ENCODE data around the gene TSPAN3.

Gene TSPAN3

DNA sequence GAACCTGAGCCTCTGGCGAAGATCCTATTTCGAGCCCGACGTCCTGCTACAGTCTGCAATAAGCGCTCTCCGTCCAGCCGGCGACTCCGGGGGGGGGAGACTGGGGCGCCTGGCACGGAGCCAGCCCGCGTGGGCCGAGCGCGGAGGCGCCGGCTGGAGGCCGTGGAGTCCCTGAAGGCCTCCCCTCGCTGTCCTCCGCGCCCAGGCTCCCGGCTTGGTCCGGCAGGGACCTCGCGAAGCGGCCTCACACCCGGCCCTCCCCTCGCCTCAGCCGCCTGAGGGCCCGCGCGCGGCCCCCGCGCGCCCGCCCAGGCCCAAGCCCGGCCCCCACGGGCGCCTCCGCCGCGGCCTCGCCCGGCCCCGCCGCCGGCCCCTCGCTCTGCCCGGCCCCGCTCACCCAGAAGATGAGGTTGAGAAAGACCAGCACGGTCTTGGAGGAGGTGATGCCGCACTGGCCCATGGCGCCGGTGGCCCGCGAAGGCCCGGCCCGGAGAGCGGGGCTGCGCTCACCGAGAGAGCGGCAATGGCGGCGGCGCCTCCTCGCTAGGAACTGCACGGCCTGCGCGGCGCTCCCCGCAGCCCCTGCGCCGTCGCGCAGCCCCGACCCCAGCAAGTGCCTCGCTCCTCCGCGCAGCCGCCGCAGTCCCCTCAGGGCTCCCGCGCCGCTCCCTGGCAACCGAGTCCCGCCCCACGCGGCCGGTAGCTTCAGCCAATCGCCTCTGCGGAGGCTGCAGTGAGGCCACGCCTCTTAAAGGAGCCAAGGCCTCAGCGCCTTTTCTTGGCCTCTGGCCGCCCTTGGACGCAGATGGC, at the start of gene TSPAN3:
Gene TSPAN3, minus strand, starts transcription at position 615 of the 810 bp plus-strand sequence. Its CDS starts 155 bp downstream, at position 460.
- peak; percentile 29 to 91 (median 84) for DNase-seq

GRCh38 chr15:77120576-77120975, 49.7 kb upstream of the TSPAN3 start:
- no peak for DNase-seq

GRCh38 chr15:77119446-77119845, 48.5 kb upstream of the TSPAN3 start:
- DNase-seq: no peak

GRCh38 chr15:77118882-77119321, 48.0 kb upstream of the TSPAN3 start:
- peak in 5 of 14 donors; percentile 9 to 55 (median 23) for DNase-seq

GRCh38 chr15:77115179-77115578, 44.3 kb upstream of the TSPAN3 start:
- DNase-seq: no peak

DNA sequence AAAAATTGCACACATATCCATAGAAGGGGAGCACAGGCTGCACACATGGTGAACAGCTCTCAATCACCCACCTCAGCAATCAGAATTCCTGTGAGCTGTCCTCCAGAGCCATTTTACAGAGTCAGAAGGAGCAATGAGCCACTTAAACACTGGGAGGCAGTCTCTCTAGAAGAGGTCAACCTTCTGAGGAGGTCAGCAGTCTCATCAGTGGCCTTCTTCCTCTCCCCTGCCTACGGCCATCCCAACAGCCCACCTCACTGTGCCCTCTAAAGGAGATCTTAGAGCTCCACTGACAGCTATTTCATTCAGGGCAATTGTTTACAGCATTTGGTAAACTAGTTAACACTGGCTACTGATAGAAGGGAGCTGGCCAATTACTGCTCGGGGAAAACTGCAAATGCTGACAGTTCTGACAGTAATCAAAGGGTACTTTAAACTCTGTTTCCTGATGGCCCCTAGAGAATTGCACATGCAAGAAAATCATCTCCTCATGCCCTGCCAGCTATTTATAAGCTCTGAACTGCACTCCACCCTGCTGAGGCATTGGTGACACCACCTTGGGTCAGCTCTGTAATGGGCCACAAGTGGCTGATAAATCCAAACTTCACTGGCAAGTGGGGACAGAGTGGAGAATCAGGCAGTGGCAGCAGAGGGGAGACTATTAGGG, 42.1 kb upstream of the TSPAN3 start:
- no peak for DNase-seq

DNA sequence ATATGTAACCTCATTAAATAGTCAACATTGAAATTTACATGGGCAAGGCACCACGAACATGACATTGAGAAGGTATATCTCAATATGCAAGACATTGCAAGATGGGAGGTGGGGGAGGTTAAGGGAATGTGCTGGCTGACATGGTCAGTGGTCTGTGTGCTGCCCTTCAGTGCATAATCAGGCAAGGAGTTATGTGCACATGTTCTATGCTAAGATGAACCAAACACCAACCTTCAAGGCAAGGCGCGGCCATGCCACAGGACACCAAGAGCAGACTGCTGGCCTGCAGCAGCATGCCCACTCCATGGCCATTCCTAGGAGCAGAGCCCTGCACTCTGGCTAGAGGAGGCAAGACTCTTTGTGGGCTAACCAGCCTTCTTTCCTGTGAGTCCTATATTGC, 40.9 kb upstream of the TSPAN3 start:
- no peak for DNase-seq

- peak in 8 of 14 donors; percentile 6 to 47 (median 19) for DNase-seq
Measured at GRCh38 chr15:77107531-77108355, 36.8 kb upstream of the TSPAN3 start.

DNA sequence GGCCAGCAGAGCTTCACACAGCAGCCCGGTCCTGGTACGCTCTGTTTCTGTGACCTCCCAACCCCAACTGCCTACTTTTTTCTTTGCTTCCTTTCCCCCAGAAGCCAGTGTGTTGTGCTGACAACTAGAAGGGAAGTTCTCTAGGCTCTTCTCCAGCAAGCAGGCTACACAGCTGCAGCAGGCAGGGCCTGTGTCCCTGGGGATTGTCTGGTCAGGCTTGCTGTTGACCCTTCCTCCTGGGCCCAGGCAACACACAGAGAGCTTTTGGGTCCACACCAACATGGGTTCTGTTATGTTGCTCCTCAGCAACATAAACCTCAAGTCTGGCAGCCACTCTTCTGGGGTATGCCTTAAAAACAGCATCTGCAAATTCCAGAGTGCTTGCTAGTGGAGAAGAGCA, 36.2 kb upstream of the TSPAN3 start:
- no peak for DNase-seq

DNA sequence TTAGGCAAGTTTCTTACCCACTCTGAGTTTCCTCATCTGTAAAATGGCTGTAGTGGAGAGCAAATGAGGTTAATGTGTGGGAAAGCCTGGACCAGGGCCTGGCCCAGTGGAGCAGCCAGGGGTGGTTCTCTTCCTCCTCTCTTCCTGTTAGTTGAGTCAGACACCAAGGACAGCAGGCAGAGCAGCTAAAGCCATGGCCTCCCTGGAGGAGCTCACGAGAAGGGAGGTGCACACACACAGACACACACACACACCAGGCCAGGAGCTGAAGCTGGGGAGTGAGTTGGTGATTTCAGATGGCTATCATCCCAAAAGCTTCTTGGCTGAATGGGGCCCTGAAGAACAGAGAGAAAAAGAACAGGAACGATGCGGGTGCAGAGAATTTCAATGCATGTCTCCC, 33.2 kb upstream of the TSPAN3 start:
- DNase-seq: peak in 1 of 14 donors; percentile 26

DNA sequence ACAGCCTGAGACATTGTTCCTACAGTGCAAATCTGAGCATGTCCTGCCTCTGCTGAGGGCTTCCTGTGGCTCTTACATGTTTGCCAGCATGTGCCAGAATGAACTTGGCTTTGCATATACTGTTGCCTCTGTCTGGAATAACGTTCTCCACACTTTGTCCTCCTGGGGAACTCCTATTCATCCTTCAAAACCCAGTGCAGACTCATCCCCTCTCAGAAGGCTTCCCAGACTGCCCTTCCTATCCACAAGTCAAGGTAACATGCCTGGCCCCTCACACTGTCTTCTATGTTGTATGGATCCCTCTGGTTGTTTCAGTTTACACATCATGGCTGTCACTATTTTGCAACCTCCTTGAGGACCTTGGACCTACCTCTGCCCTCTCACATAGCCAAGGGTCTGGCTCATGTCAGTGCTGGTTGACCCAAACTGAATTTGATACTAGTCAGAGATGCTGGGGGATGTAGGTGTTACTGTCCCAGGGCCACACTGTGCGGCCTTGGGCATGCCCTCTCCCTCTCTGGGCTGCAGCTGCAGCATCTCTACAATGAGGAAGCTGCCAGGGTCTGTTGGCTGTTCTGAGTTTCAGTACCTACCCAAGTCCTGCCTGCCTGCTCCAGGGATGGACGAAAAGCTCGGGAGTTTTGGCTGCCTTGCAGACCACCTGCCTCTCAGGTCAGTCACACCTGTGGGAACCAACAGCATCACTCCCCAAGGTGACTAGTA, 29.0 kb upstream of the TSPAN3 start:
- no peak for DNase-seq

DNA sequence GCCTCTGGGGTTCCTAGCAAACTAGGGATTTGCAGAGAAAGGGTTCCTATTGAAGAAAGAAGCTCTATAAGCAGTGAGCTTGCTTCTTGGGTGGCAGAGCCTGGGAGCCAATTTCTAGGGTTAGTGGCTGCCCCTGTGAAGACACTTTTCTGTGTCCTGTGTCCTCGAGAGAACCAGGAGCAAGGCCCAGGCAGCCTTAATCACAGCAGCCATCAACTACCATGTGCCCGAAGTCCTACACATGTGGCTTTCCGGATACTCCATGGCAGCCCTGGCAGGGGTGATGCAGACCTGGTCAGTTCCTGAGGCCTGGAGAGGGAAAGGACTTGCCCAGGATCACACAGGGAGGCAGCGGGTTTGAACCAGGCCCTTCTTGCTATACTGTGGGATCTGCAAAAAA, 27.7 kb upstream of the TSPAN3 start:
- DNase-seq: no peak

DNA sequence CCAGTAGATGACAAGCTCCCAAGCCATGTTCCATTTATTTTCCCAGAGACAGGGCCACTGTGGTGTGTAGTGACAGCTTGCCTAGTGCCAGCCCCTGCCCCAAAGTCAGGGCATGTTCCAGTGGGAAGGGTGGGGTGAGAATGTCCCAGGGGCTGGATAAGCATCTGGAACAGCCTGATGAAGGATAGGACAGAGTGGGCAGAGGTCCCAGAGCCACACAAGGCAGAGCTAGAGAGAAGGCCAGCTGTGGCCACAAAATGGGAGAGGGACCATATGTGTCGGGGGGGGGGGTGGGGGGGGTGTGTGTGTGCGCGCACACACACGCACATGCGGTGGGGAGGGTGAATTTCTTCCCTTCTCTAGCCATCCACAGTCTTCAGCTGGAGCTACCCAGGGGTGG, 27.0 kb upstream of the TSPAN3 start:
- DNase-seq: no peak

DNA sequence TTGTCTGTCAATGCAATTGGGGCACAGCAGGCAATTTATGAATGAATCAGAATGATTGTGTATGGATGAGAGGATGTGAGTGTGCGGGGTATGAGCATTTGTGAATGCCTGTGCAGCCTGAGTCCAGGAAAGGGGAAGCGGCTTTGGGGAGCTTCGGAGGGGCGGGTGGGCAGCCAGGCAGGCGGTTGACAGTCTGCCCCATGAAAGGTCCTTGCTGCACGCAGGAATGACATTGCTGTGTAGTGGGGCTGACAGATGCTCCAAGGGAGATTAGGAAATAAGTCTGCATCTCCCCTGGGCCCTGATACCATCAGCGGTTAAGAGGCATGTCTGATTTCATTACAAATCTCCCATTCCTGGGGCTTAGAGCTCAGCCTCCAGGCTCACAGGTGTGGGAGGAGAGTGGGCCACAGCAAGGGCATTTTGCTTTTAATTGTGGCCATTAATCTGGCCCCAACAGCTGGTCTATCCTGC, 26.4 kb upstream of the TSPAN3 start:
- no peak for DNase-seq

DNA sequence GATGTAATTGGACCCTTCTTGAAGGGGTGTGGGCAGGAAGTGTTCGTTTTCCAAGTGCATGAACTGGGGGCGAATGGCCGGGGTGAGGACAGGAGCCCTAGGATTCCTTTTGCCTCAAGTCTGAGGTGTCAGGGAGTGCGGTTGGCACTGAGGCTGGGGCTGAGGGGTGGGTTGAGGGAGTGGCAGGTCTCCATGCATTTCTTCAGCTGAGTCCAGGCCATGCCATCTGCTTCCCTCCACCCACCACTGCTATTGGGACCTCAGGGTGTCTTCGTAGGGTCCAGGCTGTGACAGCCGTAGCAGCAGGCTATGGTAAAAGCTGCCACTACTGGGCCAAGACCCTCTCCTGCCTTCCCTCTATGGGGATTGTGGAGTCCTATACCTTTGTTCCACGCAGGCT, 25.6 kb upstream of the TSPAN3 start:
- DNase-seq: no peak

- no peak for DNase-seq
Measured at GRCh38 chr15:77096138-77096537, 25.2 kb upstream of the TSPAN3 start.

- no peak for DNase-seq
Measured at GRCh38 chr15:77094397-77095030, 23.6 kb upstream of the TSPAN3 start.

GRCh38 chr15:77093436-77093835, 22.5 kb upstream of the TSPAN3 start:
- no peak for DNase-seq

- DNase-seq: no peak
Measured at GRCh38 chr15:77091097-77091496, 20.2 kb upstream of the TSPAN3 start.

DNA sequence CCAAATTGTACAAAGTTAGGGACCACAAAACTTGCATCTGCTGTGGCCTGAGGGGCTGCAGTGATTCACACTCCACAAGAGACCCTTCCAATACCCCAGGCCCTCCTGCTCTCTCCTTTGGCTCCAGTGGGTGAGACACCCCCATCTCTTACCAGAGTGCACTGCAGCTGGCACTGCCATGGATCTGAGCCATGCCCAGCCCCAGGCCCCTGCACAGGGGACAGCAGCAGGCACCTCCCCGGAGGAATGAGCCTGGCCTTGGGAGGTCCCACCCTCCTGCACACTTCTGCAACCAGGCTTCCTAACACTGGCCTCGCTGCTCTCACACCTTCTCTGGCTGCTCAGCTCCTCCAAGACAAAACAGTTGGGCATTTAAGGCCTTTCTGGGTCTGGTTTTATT, 16.3 kb upstream of the TSPAN3 start:
- DNase-seq: no peak

DNA sequence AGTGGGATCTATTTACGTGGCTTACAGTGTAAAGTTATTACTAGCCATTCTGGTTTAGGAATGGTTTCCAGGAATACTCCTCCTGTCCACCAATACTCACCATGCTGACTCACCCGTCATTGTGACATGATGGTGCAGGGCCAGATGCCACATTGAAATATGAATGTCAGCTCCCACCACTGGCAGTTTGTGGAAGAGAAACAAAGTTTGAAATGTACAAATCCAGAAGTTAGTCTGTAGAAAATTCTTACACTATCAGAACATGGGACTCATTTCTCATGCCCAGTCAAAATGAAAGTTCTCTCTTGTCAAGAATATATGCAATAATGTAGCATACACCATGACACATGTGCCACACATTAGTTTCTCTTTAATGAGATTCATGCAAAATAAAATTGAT, 14.4 kb upstream of the TSPAN3 start:
- DNase-seq: no peak

DNA sequence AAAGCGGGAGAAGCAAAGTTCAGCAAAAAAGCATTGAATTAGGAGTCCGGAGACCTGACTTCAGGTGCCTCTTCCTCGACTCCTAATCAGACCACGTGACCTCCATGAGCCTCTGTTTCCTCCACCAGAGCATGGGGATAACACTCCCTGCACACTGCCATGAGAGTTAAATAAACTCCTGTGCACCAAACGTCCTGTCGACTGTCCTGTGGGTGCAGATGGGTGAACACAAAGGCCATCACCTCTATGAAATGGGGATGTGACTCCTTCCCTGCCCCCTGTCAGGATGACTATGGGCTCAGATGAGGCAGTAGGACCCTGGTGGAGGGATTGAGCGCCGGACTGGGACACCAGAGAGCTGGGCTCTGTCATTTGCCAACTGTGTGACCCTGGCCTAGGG, 13.5 kb upstream of the TSPAN3 start:
- no peak for DNase-seq

All from C1 segment of cervical spinal cord (tissue), 14 donors.